Forelimb muscle (tissue), 1 donor: ENCODE measurements around the gene KCNQ1OT1. TPM values are rescaled to one million over a fixed set of nuclear protein-coding genes. Genes with fewer than 3 reads are reported as not detected.

Experiments
- DNase-seq: peaks from one replicate; pipeline ENCODE4 v3.0.0-alpha.2; 2013; ENCODE audit warnings: low read depth
- polyA plus RNA-seq: library from polyadenylated mRNA; unstranded; fragments of 120-200 nt; gene quantifications from one replicate; pipeline ENCODE4 v1.2.1, GENCODE V29; 2013; ENCODE audit not compliant: insufficient read length

KCNQ1OT1 gene
- polyA plus RNA-seq, 1 donor, result 1.3 TPM

DNA sequence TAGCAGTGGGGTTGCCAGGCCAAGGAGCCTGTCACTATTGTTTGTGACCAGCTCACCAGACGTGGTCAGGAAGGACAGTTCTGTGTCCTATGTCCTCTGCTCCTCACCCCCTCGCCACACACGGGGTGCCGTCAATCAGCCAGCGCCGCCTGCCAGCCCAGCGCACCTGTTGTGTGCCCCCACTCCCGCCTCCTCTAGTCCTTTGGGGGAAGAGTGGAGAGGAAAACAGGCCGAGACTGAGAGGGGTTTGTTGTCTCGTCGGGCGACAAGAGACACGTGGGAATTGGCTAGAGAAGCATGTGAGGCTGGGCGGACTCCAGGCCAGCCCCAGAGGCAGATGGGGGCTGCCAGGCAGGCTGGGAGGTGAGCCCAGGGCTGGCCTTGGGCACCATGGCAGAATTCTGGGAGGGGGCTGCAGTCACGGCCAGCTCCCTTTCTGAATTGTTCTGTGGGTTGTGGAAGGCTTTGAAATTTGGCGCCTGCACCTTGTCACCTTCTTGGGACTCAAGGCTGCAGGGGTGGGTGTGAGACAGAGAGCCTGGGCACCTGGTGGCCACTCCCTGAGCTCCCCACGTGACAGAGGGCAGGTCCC, 3.1 kb upstream of the KCNQ1OT1 start:
- no peak for DNase-seq

DNA sequence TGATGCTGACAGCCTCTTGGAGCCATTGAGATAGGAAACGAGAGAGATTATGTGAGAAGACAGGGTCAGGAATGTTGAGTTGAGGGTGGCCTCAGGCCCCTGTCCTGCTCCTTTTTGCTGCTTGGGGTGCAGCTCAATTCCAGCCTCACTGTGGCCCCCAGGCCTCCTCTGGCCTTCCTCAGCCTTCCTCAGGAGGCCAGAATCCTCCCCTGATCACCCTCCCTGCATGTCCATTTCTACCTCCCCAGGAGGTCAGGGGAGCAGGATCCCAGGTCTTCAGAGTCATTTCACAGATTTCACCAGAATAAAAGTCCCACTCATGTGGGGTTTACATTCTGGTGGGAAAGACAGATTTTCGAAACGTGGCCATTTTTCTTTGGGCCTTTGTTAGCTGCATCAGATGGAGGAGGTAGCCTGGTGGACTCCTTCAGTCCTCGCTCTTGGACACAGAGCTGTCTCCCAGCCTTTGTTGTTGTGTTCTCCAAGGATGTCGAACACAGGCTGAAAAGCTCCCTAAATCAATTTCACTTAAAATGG, 2.2 kb upstream of the KCNQ1OT1 start:
- no peak for DNase-seq

DNA sequence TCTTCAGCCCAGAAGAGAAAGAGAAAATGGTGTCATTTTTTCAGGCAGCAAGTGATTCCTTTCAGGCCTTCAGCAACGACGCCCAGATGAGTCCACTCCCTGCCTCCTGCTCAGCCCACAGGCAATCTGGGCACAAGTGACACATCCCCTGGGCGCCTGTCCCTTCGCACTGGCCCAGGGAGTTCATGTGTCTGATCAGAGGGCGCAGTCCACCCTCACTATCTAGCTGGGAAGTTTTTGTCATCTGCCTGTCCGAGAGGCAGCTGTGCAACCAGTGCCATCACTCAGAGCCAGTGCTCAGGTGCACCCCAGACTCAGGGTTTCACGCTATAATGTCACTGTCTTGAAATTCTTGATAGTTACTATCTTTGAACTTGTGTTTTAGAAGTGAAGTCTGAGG, 1.4 kb upstream of the KCNQ1OT1 start:
- no peak for DNase-seq

DNA sequence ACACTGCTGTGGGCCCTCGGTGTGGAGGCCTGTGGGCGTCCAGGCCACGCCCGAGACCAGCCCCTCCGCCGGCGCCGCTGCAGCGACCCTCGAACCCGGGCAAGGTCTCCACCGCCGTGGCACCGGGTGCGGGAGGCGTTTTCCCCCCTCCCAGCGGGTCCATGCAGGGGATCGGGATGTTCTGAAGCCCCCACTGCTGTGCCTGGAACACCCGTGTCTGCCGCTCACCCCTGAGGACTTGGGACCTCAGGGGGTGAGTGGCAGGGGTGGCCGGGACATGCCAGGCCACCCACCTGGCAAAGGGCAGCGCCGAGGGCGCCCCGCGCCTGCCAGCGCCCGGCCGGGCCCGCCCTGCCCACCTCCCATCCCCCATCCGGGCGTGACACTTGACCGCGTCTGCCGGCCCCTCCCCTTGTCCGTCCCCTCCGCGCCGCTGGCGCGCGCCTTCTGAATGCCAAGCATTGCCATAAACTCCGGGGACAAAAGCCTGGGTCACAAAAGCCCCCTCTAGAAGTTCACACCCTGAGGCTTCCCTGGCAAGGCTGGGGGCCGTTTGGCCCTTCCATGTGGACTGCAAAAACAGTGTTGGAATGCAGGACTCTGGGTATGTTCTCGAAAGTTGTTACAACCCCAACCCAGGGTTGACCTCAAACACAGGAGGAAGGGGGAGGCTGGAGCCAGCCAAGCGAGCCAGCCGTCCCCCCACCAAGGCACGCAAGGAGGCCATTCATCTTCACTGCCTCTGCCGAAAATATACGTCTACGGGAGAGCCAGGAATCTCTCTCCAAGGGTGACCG, 819 bp upstream of the KCNQ1OT1 start:
- no peak for DNase-seq

DNA sequence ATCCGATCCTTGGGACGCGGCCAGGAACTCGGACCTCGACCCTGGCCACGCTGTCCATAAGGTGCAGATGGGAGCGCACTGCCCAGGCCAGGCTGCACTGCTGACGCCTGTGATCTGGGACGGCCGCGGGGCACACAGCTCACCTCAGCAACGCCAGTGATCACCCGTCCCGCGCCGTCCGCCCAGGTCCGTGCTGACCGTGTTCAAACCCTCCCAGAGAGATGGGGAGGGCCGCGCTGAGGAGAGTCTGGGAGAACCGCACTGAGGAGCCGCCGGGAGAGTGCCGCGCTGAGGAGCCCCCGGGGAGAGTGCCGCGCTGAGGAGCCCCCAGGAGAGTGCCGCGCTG, 636 bp downstream of the KCNQ1OT1 start:
- DNase-seq, result no peak

DNA sequence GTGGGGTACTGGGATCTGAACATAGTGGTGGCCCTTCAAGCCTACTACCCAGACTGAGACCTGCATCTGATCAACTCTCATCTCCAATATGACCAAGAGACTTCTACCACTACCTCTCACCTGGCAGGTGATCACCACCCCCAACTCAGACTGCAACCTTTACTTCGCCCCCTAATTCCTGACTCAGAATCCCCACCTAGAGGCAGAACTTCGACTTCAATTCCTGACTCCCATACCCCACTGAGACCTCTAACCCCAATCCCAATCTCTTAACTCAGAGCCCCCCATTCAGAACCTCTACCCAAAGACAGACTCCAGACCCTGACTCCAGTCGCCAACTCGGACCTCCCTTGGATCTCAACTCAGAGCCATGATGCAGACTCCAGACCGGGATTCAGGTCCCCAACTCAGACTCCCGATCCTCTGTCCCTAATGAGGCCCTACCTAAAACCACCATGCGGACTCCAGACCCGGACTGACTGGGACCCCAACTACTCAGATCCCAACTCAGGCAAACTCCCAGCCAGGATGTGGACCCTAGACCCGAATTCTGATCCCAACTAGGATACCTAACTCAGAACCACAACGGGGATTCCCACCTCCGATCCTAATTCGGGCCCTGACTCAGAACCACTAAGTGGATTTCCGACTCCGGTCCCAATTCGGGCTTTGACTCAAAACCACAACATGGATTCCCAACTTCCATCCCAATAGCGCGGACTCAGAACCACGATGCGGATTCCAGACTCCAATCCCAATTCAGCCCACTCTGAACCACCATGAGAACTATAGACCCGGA, 1.2 kb downstream of the KCNQ1OT1 start:
- DNase-seq, result no peak

DNA sequence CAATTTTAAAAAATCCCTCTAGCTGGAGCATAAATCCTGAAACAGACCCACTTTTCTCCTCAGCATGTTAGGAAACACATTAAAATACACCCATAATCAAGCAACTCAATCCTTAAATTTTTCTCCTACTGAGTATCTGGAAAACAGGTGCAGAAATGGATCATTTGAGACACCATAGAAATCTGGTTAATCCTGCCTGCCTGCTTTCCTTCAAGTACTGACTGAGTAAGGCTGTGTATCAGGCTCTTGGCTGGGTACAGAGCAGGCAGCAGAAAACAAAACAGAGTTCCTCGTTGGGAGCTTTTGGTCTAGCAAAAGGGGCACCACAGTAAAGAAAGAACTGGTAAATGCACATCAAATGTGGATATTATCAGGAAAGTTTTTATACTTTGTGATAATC, 1.9 kb downstream of the KCNQ1OT1 start:
- no peak for DNase-seq

DNA sequence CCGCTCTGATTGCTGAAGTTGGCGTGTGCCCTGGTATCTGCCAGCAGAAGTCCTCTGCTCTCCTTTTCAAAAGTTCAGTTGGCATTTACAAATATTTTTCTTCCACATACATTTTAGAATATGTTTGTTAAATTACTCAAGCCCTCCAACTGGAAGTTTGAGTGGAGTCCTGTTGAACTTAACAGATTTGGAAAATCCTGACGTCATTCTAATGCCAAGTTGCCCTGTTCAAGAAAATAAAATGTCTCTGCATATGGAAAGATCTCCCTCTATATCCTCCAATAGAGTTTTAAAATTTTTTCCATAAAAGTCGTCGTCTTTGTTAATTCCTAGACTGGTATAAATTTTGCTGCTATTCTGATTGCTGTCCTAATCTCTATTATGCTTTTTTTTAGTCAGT, 3.3 kb downstream of the KCNQ1OT1 start:
- no peak for DNase-seq

DNA sequence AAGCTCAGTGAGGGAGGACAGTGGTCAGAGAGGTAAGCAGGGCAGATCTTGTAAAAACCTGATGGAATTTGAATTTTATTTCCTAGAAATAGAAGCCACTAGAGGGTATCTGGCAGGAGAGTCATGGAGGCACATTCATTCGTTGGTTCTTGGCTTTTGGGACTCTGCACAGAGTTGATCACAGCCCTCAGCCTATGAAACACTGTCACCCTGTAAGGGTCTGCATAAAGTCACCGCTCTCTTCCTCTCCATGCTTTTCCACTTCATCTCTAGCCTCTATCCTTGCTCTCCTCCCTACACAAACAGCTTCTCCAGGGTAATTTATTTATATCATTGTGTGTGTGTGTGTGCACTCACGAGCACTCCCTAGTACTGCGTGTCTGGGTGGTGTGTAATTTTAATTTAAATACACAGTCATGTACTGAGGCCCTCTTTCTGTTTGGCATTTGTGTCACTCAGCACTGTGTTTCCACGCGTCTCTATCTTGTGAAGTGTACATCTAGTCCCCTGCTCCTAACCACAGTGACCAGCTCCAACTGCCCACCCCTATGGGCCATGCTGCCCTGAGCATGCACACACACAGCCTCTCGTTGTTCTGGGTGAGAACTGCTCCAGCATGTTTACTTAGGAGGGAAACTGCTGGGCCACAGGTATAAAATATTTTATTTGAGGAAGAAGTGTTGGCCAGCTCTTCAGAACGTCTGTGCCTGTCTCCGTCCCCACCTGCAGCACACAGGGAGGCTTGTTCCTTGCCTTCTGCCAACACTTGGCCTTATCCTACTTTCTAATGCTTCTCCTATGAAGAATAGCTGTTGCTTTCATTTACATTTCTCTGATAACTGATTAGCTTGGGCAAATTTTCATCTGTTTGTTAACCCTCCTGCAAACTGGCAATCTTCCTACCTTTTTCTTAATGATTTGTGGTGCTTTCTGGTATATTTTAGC, 4.5 kb downstream of the KCNQ1OT1 start:
- no peak for DNase-seq

DNA sequence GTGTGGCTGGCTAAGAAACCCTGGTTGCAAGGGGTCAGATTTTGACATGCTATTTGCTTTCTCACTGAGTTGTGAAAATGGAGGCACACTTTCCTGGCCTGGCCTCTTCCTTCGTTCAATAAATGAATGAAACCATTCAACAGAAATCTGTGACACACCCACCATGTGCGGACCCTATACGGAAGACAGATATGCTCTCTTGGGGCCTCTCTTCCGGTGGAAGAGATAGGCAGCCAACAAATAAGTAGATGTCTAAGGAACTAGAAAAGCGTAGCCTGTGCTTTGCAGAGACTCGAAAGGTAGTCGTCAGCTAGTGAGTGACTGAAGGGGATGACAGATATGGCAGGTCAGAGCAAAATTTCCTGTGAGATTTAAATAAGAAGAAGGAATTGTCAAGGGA, 5.3 kb downstream of the KCNQ1OT1 start:
- DNase-seq, result no peak

DNA sequence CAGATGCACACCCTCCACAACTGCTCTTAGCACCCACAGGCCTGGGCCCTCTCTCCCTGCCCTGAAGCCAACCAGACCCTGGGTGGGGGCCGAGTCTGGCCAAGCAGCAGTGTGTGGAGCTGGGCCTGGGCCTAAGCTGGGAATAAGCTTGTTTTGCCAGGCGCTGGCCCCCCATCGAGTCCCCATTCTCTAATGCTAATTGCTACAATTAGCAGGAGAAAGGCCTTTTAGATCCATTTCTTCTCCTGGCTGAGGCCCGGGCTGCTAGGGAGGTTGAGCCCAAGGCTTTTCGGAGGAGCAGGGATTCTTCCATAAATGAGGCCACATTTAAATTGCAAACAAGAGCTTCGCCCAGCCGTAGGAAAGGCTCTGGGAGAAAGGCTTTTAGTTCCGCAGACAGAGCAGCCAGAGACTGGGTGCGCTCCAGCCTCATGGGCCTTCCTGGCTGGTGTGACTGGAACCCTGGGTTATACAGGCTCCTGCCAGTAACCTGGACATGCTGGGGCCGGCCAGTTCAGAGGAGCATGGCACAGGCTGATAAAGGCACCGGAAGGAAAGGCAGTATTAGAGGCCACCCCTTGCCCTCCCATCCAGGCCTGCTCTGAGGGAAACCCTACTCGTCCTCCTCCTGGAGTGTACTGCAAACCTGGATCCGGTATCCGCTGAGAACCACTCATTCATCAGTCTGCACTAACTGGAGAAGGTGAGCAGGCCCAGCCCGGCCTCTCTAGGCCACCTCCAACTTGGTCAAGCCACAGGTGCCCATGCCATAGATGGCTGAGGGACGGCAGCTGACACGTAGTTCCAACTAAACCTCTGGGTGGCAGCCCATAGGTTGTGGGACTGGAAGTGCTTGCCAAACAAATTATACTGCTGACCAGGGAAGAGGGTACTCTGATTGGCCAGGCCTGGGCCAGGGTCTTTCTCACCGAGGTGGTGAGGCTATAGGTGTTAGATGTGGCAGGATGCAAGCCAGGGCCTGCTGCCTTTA, 6.2 kb downstream of the KCNQ1OT1 start:
- no peak for DNase-seq

DNA sequence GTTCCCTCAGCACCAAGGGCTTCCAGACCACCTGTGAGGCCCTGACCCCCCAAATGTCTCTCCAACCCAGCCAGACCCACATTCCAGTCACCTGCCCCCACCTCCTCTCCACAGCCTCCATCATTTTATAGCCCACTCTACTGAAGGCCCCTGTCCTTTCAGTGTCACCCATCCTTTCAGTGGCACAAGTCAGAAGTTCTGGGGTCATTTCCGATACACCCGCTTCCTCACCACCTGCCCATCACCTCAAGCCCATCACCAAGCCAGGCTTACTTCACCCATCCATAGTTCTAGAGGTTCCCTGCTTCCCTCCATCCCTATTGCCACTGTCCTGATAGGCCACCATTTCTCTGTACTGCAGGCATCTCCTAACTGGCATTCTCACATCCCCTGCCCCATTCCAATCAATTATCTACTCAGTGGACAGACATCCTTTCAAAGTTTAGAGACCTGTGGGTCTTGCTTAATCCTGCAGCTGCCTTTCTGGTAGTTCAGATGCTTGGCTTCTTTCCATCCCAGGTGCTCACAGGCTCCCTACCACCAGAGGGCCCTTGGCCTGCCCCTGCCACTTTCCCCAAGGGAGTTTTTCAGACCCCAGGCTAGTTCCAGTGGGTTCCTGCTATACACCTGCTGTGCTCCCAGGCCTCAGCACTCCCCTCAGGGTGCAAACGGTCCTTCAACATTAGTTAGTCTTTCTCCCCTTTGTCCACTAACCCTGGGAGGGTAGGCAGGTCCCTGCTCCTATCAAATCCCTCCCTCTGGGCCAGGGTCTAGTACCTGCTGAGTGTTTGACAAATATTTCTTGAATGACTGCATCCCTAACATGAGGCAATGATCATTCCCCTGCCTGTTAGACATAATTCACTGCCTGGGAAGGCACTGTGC, 7.6 kb downstream of the KCNQ1OT1 start:
- no peak for DNase-seq

DNA sequence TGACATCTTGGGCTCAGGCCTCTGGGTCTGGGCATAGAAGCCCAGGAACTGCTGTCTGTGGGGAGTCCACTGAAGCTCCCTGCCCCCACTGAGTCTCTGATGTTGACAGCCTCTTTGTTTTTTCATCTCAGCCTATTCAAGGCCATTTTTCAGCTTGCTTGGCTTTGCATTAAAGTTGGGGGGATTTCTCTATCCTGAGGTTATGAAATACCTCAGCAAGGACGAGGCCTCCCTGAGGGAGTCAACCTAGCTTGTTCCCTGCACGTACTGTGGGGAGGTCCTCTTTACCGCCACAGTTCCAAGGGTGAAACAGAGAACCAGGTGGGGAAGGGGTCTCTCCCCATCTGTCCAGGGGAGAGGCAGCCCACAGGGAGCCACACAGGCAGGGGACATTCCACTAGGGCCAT, 8.4 kb downstream of the KCNQ1OT1 start:
- no peak for DNase-seq

DNA sequence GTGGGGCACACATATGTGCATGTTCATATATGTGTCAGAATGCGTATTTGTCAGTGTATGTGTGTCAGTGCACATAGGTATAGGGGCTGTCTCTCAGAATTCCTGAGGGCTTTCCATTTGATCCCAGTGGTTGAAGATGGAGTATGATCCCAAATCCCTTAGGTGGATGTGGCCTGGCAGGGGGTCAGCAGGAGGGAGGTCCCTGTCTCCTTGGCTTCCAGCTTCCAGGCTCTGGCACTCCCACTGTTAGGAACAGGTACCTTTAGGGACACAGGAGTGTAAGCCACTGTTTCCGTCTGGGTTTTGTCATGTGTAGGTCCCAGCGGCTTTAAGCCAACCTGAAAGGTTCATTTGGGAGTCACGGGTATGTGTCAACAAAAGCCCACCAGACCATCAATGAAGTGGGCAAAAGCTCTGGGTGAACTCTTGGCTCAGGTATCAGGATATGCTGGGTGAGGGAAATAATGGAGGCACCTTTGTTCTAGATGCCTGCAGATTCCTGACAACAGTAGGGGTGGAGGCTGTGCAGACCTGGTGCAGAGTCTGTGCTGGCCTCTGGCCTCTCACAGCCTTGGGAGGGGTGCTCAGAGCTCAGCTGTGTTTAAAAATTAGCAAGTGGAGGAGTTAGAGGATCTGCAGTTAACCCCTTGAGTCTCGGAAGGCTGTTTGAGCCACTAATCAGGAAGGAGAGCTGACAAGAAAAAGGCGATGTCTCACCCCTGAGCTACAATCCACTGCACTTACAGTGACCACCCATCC, 9.0 kb downstream of the KCNQ1OT1 start:
- no peak for DNase-seq

DNA sequence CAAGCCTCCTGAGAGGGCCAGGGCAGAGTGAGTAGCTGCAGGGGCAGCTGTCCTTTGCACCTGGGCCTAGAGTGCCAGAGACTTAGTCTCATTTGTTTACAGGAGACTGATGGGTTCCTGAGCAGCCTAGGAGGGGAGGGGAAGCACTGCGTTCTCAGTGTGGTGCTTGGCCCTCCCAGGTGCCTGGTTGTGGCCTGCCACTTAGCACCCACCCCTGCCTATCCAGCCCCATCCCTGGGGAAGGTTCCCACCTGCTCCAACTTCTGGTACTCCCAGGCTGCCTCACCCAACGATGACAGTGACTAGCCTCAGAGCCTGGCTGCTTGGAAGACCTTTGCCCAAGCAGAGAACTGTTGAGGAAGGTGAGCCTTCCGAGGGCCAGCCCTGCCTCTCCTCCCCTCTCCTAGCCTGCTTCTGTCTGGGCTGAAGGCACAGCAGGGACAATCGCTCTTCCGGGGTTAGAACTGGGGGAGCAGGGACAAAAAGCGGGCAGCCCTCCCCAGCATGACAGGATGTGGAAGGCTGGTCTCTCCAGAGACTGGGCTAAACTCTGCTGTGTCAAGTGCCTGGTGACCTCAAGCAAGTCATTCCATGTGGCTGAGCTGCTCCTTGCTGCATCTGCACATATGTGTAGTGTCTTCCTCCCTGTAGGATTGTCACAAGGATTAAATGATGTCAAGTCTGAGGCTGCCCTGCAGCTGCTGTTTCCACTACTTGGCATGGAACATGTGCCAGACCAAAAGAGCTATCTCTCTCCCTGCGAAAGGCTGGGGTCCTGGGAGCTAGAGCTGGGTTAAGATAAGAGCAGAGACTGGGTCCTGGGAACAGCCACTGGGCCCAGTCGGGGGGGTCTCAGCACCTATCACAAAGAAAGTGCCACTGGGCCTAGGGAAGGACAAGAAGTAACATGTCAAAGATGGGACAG, 9.9 kb downstream of the KCNQ1OT1 start:
- no peak for DNase-seq

DNA sequence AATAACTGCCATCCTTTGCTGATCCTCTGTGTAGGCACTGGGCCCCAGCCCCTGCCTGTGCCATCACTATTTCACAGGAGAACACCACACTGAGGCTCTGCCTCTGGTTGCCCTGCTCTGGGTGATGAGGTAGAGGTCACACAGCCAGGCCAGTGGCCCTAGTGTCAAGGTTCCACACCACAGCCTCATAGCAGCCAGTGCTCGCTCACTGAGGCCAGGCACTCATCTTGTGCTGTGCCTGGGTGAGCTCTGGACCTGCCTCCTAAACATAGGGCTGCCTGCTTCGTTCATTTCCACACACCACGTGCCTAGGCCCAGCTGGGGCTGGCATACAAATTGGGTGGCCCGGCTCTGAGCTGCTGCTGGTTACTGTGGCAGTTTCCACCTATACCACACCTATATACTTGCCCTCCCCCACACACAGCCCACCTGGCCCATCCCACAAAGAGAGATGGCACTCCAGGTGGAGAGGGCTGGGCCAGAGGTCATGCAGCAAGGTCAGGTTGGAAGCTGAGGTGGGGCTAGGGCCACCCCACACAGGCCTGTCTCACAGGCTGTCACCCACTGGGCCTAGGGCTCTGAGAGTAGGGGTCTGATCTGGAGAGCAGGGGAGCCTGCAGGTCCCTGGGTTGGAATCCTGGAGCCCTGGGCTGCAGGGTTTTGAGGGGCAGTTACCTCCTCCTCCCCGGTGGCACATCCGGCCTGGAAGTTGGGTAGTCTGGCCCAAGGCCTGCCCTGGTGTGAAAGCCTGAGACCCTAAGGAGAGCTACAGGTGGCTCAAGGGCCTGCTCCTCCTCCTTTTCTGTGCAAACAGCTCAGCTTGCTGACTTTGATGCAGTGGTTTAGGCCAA, 11.2 kb downstream of the KCNQ1OT1 start:
- no peak for DNase-seq
